AG09309 (cell line): Measurements from ENCODE around the gene GPSM1.

Experiments
- DNase-seq: peaks from one replicate; pipeline ENCODE4 v3.0.0-alpha.2; 2010; ENCODE audit warnings: low read depth
- H3K4me3 ChIP-seq: 2 replicates; pipeline ENCODE4 v1.5.1; 2011; ENCODE audit warnings: mild to moderate bottlenecking, low read depth, low read length, moderate library complexity; ENCODE audit not compliant: control insufficient read depth
- TF ChIP-seq, protein P1 (sequence below): IDR thresholded peaks from 2 replicates; pipeline ENCODE4 v1.5.1; 2011; ENCODE audit warnings: mild to moderate bottlenecking, low read depth, low read length, inconsistent platforms; ENCODE audit not compliant: insufficient read depth, control insufficient read depth; ENCODE audit errors: missing control alignments

Gene GPSM1

DNA sequence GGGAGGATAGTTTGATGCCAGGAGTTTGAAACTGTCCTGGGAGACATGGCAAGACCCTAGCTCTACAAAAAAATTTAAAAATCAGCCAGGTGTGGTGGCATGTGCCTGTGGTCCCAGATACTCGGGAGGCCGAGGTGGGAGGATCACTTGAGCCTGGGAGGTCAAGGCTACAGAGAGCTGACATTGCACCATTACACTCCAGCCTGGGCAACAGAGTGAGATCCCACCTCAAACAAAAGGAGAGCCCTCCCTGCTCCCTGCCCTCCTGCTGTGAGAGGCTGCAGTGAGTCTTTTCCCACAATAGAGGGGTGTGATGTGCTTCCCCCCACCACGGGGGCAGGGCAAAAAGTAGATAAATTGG is 13.3 kb upstream of the GPSM1 start:
- DNase-seq = no peak
- TF ChIP-seq, protein P1, sequence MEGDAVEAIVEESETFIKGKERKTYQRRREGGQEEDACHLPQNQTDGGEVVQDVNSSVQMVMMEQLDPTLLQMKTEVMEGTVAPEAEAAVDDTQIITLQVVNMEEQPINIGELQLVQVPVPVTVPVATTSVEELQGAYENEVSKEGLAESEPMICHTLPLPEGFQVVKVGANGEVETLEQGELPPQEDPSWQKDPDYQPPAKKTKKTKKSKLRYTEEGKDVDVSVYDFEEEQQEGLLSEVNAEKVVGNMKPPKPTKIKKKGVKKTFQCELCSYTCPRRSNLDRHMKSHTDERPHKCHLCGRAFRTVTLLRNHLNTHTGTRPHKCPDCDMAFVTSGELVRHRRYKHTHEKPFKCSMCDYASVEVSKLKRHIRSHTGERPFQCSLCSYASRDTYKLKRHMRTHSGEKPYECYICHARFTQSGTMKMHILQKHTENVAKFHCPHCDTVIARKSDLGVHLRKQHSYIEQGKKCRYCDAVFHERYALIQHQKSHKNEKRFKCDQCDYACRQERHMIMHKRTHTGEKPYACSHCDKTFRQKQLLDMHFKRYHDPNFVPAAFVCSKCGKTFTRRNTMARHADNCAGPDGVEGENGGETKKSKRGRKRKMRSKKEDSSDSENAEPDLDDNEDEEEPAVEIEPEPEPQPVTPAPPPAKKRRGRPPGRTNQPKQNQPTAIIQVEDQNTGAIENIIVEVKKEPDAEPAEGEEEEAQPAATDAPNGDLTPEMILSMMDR = no peak
- H3K4me3 ChIP-seq = no peak overlapping the region

DNA sequence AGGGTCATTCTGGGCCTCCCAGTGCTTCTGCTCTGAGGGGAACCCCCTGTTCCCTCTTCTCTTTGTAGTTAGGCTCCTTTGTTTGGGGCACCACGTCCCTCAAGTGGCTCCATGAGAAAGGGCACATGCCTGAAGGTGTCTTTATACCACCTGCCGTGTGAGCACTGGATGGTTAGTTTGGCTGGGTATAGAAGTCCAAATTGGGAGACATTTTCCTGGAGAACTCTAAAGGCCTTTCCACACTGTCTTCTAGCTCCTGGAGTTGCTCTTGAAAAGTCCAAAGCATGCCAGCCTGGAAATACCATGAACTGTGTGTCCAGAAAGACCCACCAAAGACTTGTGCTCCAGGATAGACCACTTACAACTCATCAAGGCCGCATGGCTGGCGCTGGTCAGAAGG is 12.4 kb upstream of the GPSM1 start:
- no peak overlapping the region for H3K4me3 ChIP-seq
- DNase-seq = no peak
- TF ChIP-seq, protein P1 = no peak

DNA sequence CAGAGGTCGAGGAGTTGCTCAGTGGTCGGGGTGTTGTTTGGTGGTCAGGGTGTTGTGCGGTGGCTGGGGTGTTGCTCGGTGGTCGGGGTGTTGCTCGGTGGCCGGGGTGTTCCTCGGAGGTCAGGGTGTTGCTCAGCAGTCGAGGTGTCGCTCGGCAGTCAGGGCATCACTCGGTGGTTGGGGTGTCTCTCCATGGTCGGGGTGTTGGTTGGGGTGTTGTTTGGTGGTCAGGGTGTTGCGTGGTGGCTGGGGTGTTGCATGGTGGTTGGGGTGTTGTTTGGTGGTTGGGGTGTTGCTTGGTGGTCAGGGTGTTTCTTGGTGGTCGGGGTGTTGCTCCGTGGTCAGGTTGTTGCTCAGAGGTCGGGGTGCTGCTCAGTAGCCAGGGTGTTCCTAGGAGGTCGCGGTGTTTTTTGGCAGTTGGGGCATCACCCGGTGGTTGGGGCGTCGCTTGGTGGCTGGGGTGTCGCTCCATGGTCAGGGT is 11.0 kb upstream of the GPSM1 start:
- no peak for DNase-seq
- no peak overlapping the region for H3K4me3 ChIP-seq
- TF ChIP-seq, protein P1 = no peak

DNA sequence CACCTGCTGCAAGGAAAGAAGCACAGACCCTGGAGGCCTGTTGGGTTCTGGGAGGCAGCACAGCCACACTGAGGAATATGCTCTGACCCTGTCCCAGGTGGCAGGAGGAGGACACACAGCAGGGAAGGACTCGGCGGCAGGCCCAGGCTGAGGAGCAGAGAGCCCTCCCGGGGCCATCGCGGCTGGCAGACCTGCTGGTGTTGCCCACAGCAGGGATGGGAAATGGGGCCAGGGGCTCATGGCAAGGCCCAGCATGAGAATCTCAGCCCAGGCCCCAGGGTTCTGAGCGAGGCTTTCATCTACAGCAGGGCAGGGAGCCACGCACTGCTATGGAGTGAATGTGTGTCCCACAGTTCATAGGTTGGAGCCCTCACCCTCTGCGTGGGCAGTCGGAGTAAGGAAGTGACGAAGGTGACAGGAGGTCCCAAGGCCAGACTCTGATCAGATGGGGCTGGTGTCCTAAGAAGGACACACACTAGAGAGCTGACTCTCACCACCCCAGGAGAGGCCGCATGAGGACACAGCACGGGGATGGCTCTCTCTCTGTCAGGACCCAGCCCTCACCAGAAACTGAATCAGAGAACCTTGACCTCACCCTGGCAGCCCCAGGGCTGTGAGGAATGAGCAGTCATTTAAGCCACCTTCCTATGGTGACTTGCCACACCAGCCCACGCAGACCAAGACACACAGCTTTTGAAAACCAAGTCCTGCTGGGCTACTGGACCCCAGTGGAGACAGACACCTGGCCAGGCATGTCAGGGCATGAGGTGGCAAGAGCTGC is 10.3 kb upstream of the GPSM1 start:
- no peak for DNase-seq
- TF ChIP-seq, protein P1 = no peak
- H3K4me3 ChIP-seq = no peak overlapping the region

DNA sequence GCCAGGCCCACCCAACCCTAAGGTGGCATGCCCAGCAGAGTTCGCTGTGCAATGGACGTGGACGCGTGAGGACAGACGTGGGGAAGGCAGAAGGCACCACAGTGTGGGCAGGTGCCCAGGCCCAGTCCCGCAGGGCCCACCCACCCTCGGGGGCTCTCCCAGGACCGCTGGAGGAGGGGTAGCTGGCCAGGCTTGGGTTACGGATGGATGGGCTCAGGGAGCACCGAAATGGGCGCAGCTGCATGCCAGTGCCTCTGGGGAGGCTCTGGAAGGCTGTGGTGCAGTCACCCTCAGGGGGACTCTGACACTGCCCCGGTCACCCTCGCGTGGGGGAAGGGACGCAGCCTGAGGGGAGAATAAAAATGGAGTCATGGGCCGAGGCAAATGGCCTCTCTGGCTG is 9.6 kb upstream of the GPSM1 start:
- no peak for DNase-seq
- no peak overlapping the region for H3K4me3 ChIP-seq
- TF ChIP-seq, protein P1 = no peak

DNA sequence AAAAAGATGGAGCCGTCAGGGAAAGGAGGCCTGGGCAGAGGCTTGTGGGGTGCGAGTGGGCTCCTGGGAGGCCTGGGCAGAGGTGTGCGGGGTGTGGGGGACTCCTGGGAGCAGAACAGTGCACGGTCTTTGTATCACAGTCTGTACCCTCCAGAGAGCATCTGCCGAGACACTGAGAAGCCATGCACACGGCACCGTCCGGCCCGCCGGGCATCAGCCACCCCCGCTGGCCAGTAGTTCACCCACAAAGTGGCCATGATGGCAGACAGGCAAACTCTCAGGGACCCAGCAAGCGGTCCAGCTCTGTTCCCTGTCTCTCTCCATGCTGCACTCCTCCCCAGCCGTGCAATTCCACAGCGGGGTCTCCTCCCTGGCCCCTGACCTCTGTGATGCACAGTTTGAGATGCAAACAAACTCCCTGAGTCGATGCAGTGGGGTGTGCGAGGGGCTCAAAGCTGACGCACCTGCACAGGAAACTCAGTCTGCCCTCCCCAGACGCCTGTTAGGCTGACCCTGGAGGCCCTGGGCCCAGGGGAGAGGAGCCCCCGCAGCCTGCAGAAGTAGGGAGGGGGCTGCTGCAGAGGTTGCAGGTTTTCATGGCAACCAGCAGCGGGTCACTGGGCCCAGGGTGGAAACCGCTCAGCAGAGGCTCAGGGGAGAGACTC is 9.1 kb upstream of the GPSM1 start:
- TF ChIP-seq, protein P1 = no peak
- no peak overlapping the region for H3K4me3 ChIP-seq
- no peak for DNase-seq
